GM19239 (cell line): ENCODE measurements around the gene AHRR.
"Not testable (repeated sequence)": the region's sequence is repeated elsewhere in the genome, so short reads cannot be mapped to it uniquely, and the experiment has no call there.

Source experiments
- DNase-seq: peaks from one replicate; pipeline ENCODE4 v3.0.0; 2011; ENCODE audit warnings: low spot score; ENCODE audit not compliant: insufficient read length
- FAIRE-seq: peaks from 2 replicates; lab custom pipeline; 2011; peaks lifted over from hg19 to GRCh38; lab: Jason Lieb, UNC

Gene AHRR

DNA sequence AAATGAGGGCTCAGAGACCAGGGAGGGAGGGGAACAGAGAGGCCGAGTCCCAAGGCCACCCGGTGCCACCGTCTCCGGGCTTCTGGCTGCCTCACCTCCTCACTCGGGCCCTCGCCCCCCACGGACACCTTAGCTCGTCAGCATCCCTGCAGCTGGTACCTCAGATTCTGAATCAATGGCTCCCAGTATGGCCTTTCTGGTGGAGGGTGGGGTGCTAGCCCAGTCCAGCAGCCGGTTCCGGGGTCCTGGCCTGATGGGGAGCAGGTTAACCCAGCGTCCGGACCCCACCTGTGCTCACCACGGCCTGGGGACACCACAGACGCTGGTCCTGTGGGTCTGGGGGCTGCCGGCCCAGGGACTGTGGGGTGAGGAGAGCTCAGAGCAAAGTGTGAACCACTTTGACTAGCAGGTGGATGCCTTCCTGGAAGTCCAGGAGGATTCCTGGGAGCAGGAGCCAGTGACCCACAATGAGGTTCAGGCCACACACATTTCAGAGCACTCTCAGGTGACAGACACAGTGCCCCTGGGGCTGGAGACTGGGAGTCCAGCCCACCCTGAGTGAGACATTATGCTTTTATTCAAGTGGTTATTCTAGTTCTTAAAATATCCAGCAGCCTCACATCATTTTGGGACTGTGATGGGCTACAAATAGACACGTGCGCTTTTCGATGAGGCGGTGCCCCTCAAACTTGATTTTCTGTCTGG, 53.3 kb downstream of the AHRR start:
- DNase-seq (no peak), FAIRE-seq (no peak)

- FAIRE-seq, result no peak
- DNase-seq, result no peak
Measured at GRCh38 chr5:375336-375920, 53.9 kb downstream of the AHRR start.

- DNase-seq (no peak), FAIRE-seq (no peak)
Measured at GRCh38 chr5:375921-376798, 54.6 kb downstream of the AHRR start.

DNA sequence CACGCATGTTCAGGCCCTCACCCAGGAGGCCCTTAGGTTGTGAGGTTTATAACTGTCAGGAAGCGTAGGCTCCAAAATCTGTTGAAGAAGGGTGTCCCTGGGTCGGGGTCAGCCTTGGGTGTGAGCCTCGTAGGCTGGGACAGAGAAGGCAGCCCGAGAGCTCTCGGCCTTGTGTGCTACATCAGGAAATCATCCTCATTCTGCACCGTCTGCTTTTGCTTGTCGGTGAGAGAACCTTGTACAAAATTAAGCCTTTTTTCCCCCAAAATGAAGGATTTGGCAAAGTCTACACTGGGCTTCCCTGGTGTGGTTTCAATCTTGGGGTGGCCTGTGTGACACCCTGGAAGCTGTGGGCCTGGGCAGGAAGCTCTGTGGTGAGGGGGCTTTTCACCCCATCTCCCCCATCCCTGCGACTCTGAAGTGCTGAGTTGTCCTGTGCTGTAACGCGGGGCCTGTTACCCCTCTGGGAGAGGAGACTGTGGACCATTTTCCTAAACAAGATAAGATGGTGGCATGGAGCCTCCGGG, 55.3 kb downstream of the AHRR start:
- FAIRE-seq, result no peak
- DNase-seq, result no peak

- no peak for FAIRE-seq
Measured at GRCh38 chr5:377326-377981, 55.9 kb downstream of the AHRR start.

GRCh38 chr5:378301-378891, 56.9 kb downstream of the AHRR start:
- DNase-seq (no peak), FAIRE-seq (no peak)

More at GRCh38 chr5:377326-377981, 55.9 kb downstream of the AHRR start:
- no peak for DNase-seq

- no peak for FAIRE-seq
- no peak for DNase-seq
Measured at GRCh38 chr5:378976-379742, 57.6 kb downstream of the AHRR start.

DNA sequence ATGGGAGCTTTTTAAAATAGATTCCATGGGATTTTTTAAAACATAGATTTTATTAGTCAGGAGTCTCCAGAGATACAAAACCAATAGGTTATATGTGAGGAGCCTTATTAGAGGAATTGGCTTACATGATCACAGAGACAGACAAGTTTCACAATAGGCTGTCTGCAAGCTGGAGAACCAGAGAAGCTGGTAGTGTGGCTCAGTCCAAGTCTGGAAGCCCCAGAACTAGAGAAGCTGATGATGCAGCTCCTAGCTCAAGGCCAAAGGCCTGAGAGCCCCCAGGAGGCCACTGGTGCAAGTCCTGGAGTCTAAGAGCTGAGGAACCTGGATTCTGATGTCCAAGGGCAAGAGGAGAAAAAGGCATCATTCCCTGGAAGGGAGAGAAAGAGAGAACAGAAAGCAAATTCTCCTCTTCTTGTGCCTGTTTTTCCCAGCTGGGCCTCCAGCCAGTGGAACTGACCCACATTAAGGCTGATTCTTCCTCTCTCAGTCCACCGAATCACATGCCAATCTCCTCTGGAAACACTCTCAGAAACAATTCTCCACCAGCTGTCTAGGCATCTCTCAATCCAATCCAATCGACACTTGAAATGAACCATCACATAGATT, 59.3 kb downstream of the AHRR start:
- DNase-seq (no peak), FAIRE-seq (no peak)

DNA sequence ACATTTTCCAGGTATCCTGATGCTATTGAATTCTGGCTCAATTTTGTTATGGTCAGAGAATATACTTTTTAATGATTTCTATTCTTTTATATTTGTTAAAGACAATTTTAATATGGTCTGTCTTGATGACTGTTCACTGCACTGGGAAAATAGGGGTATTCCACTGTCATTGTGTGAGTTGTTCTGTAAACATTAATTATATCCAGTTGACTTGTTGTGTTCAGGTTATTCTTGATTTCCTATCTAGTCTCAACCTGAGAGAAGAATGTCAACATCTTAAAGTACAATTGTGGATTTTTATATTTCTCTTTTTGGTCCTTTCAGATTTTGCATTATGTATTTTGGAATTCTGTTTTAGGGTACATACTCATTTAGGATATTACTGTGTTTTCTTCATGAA, 61.6 kb downstream of the AHRR start:
- FAIRE-seq (no peak), DNase-seq (no peak)

GRCh38 chr5:383621-384020, 62.1 kb downstream of the AHRR start:
- FAIRE-seq (no peak), DNase-seq (no peak)

DNA sequence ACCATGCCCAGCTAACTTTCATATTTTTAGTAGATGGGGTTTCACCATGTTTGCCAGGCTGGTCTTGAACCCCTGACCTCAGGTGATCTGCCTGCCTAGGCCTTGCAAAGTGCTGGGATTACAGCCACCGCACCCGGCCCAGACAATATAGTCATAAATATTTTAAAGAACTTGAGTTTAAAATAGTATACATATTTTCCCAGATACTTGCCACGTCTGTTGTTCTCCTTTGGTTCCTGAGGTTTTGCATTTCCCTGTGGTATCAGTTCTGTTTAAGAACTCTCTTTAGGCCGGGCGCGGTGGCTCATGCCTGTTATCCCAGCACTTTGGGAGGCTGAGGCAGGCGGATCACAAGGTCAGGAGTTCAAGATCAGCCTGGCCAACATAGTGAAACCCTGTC, 63.1 kb downstream of the AHRR start:
- not testable (repeated sequence) for DNase-seq, FAIRE-seq

DNA sequence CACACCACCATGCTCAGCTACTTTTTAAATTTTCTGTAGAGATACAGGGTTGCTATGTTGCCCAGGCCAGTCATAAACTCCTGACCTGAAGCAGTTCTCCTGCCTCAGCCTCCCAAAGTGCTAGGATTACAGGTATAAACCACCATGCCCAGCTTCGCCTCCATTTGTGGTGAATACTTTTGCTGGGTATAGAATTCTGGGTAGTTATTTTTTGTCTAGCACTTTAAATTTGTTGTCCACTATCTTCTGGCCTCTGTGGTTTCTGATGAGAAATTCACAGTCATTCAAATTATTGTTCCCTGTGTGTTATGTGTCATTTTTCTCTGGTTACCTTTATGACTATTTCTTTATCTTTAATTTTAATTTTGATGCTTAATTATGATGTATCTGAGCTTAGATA, 63.8 kb downstream of the AHRR start:
- FAIRE-seq, result no peak

DNA sequence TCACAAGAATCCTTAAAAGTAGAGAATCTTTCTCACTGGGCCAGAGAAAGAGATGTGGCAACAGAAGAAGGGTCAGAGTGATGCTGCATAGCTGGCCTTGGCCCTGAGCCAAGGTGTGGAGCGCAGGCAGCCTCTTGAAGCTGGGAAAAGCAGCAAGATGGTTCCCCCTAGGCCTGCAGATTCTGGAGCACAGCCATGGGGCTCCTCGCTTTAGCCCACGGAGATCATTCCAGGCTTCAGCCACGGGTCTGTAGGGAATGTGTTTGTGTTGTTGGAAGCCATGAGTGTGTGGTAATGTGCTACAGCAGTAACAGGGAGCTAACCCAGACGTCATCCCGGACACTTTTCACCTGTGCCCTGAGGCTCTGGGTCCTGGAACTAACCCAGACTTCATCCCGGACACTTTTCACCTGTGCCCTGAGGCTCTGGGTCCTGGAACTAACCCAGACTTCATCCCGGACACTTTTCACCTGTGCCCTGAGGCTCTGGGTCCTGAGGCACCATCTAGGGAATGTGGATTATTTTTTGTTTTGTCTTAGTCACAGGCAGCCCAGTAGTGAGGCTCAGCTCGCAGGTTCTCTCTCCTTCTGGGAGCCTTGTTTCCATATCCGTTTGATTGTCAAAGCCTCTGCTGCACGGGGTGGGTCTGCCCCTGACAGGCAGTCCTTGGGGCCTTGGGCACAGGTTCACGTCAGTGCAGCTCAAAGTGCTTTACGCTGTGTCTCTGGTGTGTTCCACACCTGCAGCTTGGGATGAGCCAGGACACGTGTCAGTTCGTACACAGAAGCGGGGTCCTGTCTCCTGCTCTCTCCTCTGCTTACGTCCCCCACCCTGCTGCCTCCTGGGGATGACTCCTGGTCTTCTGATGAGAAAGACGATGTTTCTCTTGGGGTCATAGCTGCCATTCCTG, 65.2 kb downstream of the AHRR start:
- DNase-seq, result no peak
- no peak for FAIRE-seq

More for the DNA sequence above, 63.8 kb downstream of the AHRR start:
- no peak for DNase-seq

GRCh38 chr5:387491-388265, 66.2 kb downstream of the AHRR start:
- FAIRE-seq, result no peak

DNA sequence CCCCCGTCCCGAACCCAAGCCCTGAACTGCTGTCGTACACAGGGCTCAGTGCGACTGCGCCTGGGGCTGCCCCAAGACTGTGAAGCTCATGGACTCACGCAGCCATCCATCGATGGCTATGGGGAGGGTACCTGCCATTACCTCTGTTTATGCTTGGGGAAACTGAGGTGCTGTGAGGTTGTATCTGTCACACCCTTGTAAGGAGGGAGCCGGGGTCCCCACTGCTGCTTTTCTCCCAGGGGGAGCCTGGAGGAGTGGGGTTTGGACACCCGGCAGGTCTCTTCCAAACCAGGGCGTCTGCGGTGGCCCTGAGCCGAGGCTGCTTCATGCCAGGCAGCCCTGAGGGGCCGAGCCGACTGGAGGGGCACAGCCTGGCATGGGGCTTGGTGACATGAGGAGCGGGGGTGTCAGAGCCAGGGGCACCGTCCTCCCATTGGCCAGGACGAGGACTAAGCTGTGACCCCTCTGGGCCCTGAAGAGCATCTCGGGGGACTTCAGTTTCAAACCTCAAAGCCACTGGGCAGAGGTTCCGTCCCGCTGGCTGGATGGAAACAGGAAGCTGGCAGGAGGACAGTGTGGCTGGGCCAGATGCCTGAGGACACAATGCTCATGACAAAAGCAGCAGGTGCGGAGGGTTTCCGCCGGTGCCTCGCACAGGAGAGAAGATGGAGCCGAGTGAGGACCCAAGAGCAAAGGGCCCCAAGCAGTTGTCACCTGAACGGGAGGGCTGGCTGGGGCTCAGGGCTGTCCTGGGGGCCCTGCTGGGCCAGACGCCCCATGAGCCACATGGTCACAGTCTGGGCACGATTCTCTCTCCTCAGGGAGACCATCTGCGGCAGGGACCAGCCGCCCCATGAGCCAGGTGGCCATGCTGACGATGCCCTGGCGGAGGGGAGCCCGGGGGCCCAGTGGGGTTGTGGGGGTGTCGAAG, 67.0 kb downstream of the AHRR start:
- no peak for FAIRE-seq

More at GRCh38 chr5:387491-388265, 66.2 kb downstream of the AHRR start:
- DNase-seq, result no peak

DNA sequence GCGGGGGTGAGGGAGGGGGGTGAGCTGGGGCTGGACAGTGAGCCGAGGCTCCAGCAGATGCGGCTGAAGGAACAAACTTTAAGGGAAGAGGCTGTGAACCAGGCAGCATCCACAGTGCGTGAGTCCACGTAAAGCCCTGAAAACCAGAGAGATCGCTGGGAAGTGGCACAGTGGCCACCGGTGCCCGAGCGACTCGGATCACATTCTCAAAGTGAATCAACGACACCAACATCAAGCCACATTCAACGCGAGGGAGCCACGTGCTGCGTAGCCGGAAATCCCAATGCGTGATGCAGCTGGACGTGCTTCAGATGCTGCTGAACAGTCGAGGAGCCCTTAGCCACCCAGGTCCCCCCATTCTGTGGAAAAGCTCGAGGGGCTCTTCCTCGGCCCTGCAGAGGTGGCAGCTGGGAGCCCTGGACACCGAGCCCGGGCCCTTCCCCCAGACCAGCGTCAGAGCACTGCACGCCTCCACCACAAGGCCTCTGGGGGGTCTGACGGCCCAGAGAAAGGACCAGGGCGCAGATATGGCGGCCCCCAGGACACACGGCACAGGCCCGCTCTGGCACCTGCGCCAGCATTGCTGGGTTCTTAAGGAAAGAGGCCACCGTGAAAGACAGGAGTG, 67.8 kb downstream of the AHRR start:
- FAIRE-seq (no peak), DNase-seq (no peak)

More for the DNA sequence above, 67.0 kb downstream of the AHRR start:
- no peak for DNase-seq
